ENCODE measurements around the gene PTCH1.

Gene PTCH1

GRCh38 chr9:95399261-95399660 is 117.5 kb downstream of the PTCH1 start:
- no peak for DNase-seq (ENCODE audit: low spot score)
